IMR-90 (cell line): ENCODE data around the gene PCDHB10. TPM values are rescaled to one million over a fixed set of nuclear protein-coding genes. Genes with fewer than 3 reads are reported as not detected.
A peak's percentile ranks its signal among the peaks of the same experiment; 100 is the strongest.

Experiments
- ATAC-seq: fragments of 200-7000 bp; cut with Tn5 transposase; 2 replicates; pipeline ENCODE4 v1.9.1; 2020; ENCODE audit warnings: low read depth, mild to moderate bottlenecking, moderate library complexity
- BruUV-seq: library from RNA; stranded (reverse); fragments of 400-500 nt; replicated peaks from 2 replicates; lab custom pipeline; 2021; lab: Mats Ljungman, UMichigan
- CTCF ChIA-PET: fragments of 300-600 bp; formaldehyde crosslinking; extraction: SDS; loops from one replicate; lab custom pipeline; 2021; ENCODE audit warnings: antibody characterized with exemption; lab: Yijun Ruan, JAX
- POLR2A ChIA-PET: fragments of 300-600 bp; sonication (Branson Sonifier 250); formaldehyde crosslinking; loops from one replicate; lab custom pipeline; 2022; ENCODE audit warnings: antibody characterized with exemption; ENCODE audit not compliant: unreplicated experiment; lab: Charles Lee
- DNase-seq: peaks from one replicate; pipeline ENCODE4 v3.0.0; 2013
- H2AFZ ChIP-seq: replicated peaks from 2 replicates; pipeline ENCODE3; 2013; ENCODE audit warnings: low read length, mild to moderate bottlenecking; ENCODE audit not compliant: poor library complexity
- H2AK5ac ChIP-seq: 2 replicates; pipeline ENCODE4 v1.6.1; 2013; ENCODE audit warnings: low read depth, low read length, inconsistent platforms
- H2AK9ac ChIP-seq: replicated peaks from 2 replicates; pipeline ENCODE3; 2013; ENCODE audit warnings: mild to moderate bottlenecking, low read depth, low read length, moderate library complexity; ENCODE audit not compliant: poor library complexity
- H2BK120ac ChIP-seq: 2 replicates; pipeline ENCODE4 v1.6.1; 2013; ENCODE audit warnings: low read depth, low read length, inconsistent platforms
- H2BK15ac ChIP-seq: 3 replicates; pipeline ENCODE4 v1.6.1; 2013; ENCODE audit warnings: low read depth, low read length, inconsistent platforms
- H2BK20ac ChIP-seq: 2 replicates; pipeline ENCODE4 v1.6.1; 2013; ENCODE audit warnings: low read depth, mild to moderate bottlenecking, inconsistent platforms, low read length, moderate library complexity
- H2BK5ac ChIP-seq: 2 replicates; pipeline ENCODE4 v1.6.1; 2013; ENCODE audit warnings: mild to moderate bottlenecking, low read depth, low read length, inconsistent platforms; ENCODE audit not compliant: poor library complexity, severe bottlenecking
- H3K14ac ChIP-seq: replicated peaks from 2 replicates; pipeline ENCODE4 v1.6.1; 2013; ENCODE audit warnings: low read depth, low read length, inconsistent platforms
- H3K18ac ChIP-seq: 2 replicates; pipeline ENCODE4 v1.6.1; 2013; ENCODE audit warnings: low read depth, low read length, control low read depth
- H3K23ac ChIP-seq: 2 replicates; pipeline ENCODE4 v1.6.1; 2013; ENCODE audit warnings: low read depth, low read length, inconsistent platforms
- H3K27ac ChIP-seq: 2 replicates; pipeline ENCODE4 v1.5.1; 2013; ENCODE audit warnings: mild to moderate bottlenecking, control low read depth, low read length; ENCODE audit not compliant: insufficient read depth
- H3K27me3 ChIP-seq: 2 replicates; pipeline ENCODE4 v1.6.1; 2013; ENCODE audit warnings: low read length; ENCODE audit not compliant: control insufficient read depth, insufficient read depth
- H3K36me3 ChIP-seq: 2 replicates; pipeline ENCODE4 v1.6.1; 2013; ENCODE audit warnings: low read length, mixed read lengths; ENCODE audit not compliant: control insufficient read depth, insufficient read depth
- H3K4ac ChIP-seq: 2 replicates; pipeline ENCODE4 v1.6.1; 2013; ENCODE audit warnings: low read depth, low read length, inconsistent platforms
- H3K4me1 ChIP-seq: 2 replicates; pipeline ENCODE4 v1.6.1; 2013; ENCODE audit warnings: low read length, mixed read lengths; ENCODE audit not compliant: control insufficient read depth, insufficient read depth
- H3K4me2 ChIP-seq: 2 replicates; pipeline ENCODE4 v1.6.1; 2013; ENCODE audit warnings: low read depth, mild to moderate bottlenecking, control low read depth, low read length, moderate library complexity
- H3K4me3 ChIP-seq: 2 replicates; pipeline ENCODE4 v1.5.1; 2013; ENCODE audit warnings: low read depth, mild to moderate bottlenecking, control low read depth, low read length, moderate library complexity; ENCODE audit not compliant: insufficient read depth
- H3K56ac ChIP-seq: 2 replicates; pipeline ENCODE4 v1.6.1; 2013; ENCODE audit warnings: low read length, inconsistent platforms; ENCODE audit not compliant: insufficient read depth; ENCODE audit errors: extremely low read depth
- H3K79me1 ChIP-seq, 2 experiments: 2 replicates each; pipeline ENCODE4 v1.6.1; 2013; ENCODE audit warnings: low read length in 2 of 2, inconsistent platforms in 1 of 2, low read depth in 1 of 2
- H3K9ac ChIP-seq: 2 replicates; pipeline ENCODE4 v1.6.1; 2013; ENCODE audit warnings: low read depth, low read length, control low read depth
- H3K9me1 ChIP-seq: 2 replicates; pipeline ENCODE4 v1.6.1; 2013; ENCODE audit warnings: low read length, inconsistent platforms; ENCODE audit not compliant: insufficient read depth
- H3K9me3 ChIP-seq: 2 replicates; pipeline ENCODE4 v1.6.1; 2013; ENCODE audit warnings: low read length; ENCODE audit not compliant: control insufficient read depth, insufficient read depth
- H4K20me1 ChIP-seq: 2 replicates; pipeline ENCODE4 v1.6.1; 2013; ENCODE audit warnings: low read length, inconsistent platforms; ENCODE audit not compliant: insufficient read depth
- H4K5ac ChIP-seq: 2 replicates; pipeline ENCODE4 v1.6.1; 2013; ENCODE audit warnings: mild to moderate bottlenecking, low read depth, low read length, control low read depth
- H4K8ac ChIP-seq, 2 experiments: 2 replicates each; pipeline ENCODE4 v1.6.1; 2013; ENCODE audit warnings: low read depth in 2 of 2, low read length in 2 of 2, control low read depth in 1 of 2, inconsistent platforms in 1 of 2
- H4K91ac ChIP-seq: 2 replicates; pipeline ENCODE4 v1.6.1; 2013; ENCODE audit warnings: low read depth, low read length, inconsistent platforms; ENCODE audit not compliant: insufficient read depth
- BHLHE40 ChIP-seq: fragments of 150-350 bp; IDR thresholded peaks from 2 replicates; pipeline ENCODE4 v1.6.1; 2016; ENCODE audit warnings: mild to moderate bottlenecking, low read depth, low read length
- CEBPB ChIP-seq: IDR thresholded peaks from 2 replicates; pipeline ENCODE4 v1.6.1; 2012; ENCODE audit warnings: low read depth, low read length, improper control_type of control experiment
- CHD1 ChIP-seq: IDR thresholded peaks from 2 replicates; pipeline ENCODE4 v1.6.1; 2012; ENCODE audit warnings: low read depth, low read length, improper control_type of control experiment
- ELK1 ChIP-seq: fragments of 150-350 bp; IDR thresholded peaks from 2 replicates; pipeline ENCODE4 v1.6.1; 2016; ENCODE audit warnings: low read depth, mild to moderate bottlenecking, low read length, moderate library complexity, borderline replicate concordance
- FOS ChIP-seq: fragments of 150-350 bp; IDR thresholded peaks from 2 replicates; pipeline ENCODE4 v1.6.1; 2016; ENCODE audit warnings: low read depth, low read length
- MAFK ChIP-seq: IDR thresholded peaks from 2 replicates; pipeline ENCODE4 v1.6.1; 2012; ENCODE audit warnings: low read depth, low read length, improper control_type of control experiment
- MAZ ChIP-seq: IDR thresholded peaks from 2 replicates; pipeline ENCODE4 v1.6.1; 2012; ENCODE audit warnings: low read depth, mild to moderate bottlenecking, low read length, improper control_type of control experiment, moderate library complexity, borderline replicate concordance
- MXI1 ChIP-seq: IDR thresholded peaks from 2 replicates; pipeline ENCODE4 v1.6.1; 2012; ENCODE audit warnings: low read depth, mild to moderate bottlenecking, low read length, moderate library complexity, borderline replicate concordance
- NFE2L2 ChIP-seq: fragments of 150-350 bp; IDR thresholded peaks from 2 replicates; pipeline ENCODE4 v1.6.1; 2016; ENCODE audit warnings: low read depth, mild to moderate bottlenecking, low read length
- POLR2A ChIP-seq: IDR thresholded peaks from 2 replicates; pipeline ENCODE4 v1.6.1; 2012; ENCODE audit warnings: mild to moderate bottlenecking, low read depth, low read length
- RAD21 ChIP-seq: IDR thresholded peaks from 2 replicates; pipeline ENCODE4 v1.6.1; 2012; ENCODE audit warnings: low read length, improper control_type of control experiment
- RCOR1 ChIP-seq: IDR thresholded peaks from 2 replicates; pipeline ENCODE4 v1.6.1; 2012; ENCODE audit warnings: mild to moderate bottlenecking, low read length, improper control_type of control experiment; ENCODE audit not compliant: insufficient replicate concordance
- RFX5 ChIP-seq: IDR thresholded peaks from 2 replicates; pipeline ENCODE4 v1.8.0; 2012; ENCODE audit warnings: low read depth, mild to moderate bottlenecking, low read length, moderate library complexity
- SMC3 ChIP-seq: fragments of 150-350 bp; IDR thresholded peaks from 2 replicates; pipeline ENCODE4 v1.6.1; 2016; ENCODE audit warnings: low read depth, mild to moderate bottlenecking, antibody characterized with exemption, low read length, moderate library complexity
- USF2 ChIP-seq: fragments of 150-350 bp; IDR thresholded peaks from 2 replicates; pipeline ENCODE4 v1.6.1; 2017; ENCODE audit warnings: mild to moderate bottlenecking, antibody characterized with exemption, low read length, low read depth
- WGBS, 2 experiments: methylation state at CpG; one replicate each; pipeline versions ENCODE4 v1.1.5 to v1.1.7; 2013; ENCODE audit warnings: missing lambda C conversion rate in 2 of 2; ENCODE audit not compliant: insufficient read length in 1 of 2; ENCODE audit errors: extremely low coverage in 2 of 2; 5-methylcytosine and 5-hydroxymethylcytosine counted together
- dilution Hi-C: fragments of 300-500 bp; cut with HindIII; formaldehyde crosslinking; loops from one replicate; pipeline ENCODE4 v1.14.3; 2018; ENCODE audit warnings: low sequenced_read_pairs; ENCODE audit not compliant: unreplicated experiment
- in situ Hi-C: fragments of 300-500 bp; cut with MboI; formaldehyde crosslinking; loops from 3 replicates; pipeline ENCODE4 v1.14.3; 2019; ENCODE audit warnings: low sequenced_read_pairs, inconsistent platforms, mixed read lengths
- intact Hi-C: fragments of 100-400 bp; cut with micrococcal nuclease; formaldehyde crosslinking; loops from 2 replicates; pipeline ENCODE4 v1.10.0; 2022
- polyA plus RNA-seq, 3 experiments: library from polyadenylated mRNA; depleted of rRNA; stranded (reverse); fragments of >200 nt; gene quantifications; 2 replicates each; pipeline ENCODE4 v1.2.3, GENCODE V29; 2012; ENCODE audit warnings: low replicate concordance in 1 of 3
- total RNA-seq: library from RNA; depleted of rRNA; stranded (reverse); fragments of >200 nt; gene quantifications from 2 replicates; pipeline ENCODE4 v1.2.3, GENCODE V29; 2012

The PCDHB10 gene
- total and polyA plus RNA-seq, 2 of the 4 experiments (the other 2 are of a cell fraction): 0.18 to 0.22 TPM

- Histone ChIP-seq H2AK9ac (no peak overlapping the region), H3K4me2 (peak overlapping the region; percentile 81; the same call in 1 of the 2 replicates), H3K27ac (no peak overlapping the region), H3K4me3 (no peak overlapping the region; the same call in 1 of the 2 replicates), H3K23ac (no peak overlapping the region), H3K27me3 (no peaks in the 10 kb centered on the region), H4K91ac (no peak overlapping the region), H3K4me1 (no peaks in the 10 kb centered on the region), H3K4ac (no peak overlapping the region), H4K20me1 (no peaks in the 10 kb centered on the region), H3K79me1 (no peaks in the 10 kb centered on the region), H2AK5ac (no peak overlapping the region), H3K9me1 (no peaks in the 10 kb centered on the region), H2BK120ac (no peak overlapping the region), H3K18ac (no peak overlapping the region), H4K5ac (no peak overlapping the region), H4K8ac (no peak overlapping the region), H3K56ac (no peak overlapping the region), H2BK5ac (no peak overlapping the region), H3K14ac (no peak overlapping the region), H2AFZ (peak overlapping the region; percentile 59), H3K9me3 (peaks cover 15% of the 10 kb centered on the region; the same call in 1 of the 2 replicates), H2BK15ac (no peak overlapping the region), H3K36me3 (no peaks in the 10 kb centered on the region), H3K9ac (no peak overlapping the region), H2BK20ac (no peak overlapping the region)
- no peak for DNase-seq
- dilution Hi-C loops: no loop called here
- no TSS peak for BruUV-seq
- in situ Hi-C loops: no loop called here
- 33% methylated on average over 18 of the region's 33 CpGs; no CpG with 5 or more reads in 1 of the 2 experiments for WGBS, 2 experiments
- ChIA-PET CTCF (no interaction called here), POLR2A (no interaction called here)
- intact Hi-C loops: no loop called here
- no peak for ATAC-seq
- no peak for TF ChIP-seq CHD1
- no peak for TF ChIP-seq RFX5
- no peak for TF ChIP-seq MAZ
- TF ChIP-seq FOS: no peak
- TF ChIP-seq MXI1: no peak
- TF ChIP-seq ELK1: no peak
- TF ChIP-seq SMC3: no peak
- no peak for TF ChIP-seq RAD21
- TF ChIP-seq USF2: no peak
- no peak for TF ChIP-seq CEBPB
- TF ChIP-seq BHLHE40: no peak
- no peak for TF ChIP-seq MAFK
- TF ChIP-seq NFE2L2: no peak
- no peak for TF ChIP-seq POLR2A
- no peak for TF ChIP-seq RCOR1
Measured at GRCh38 chr5:141150224-141150992, 41.7 kb upstream of the PCDHB10 start.
